HL-60/S4 treated with retinoic acid at 250 ng/mL for 4 days and 3 days (cell line): ENCODE data around the gene GNL2.
"Not testable (repeated sequence)": the region's sequence is repeated elsewhere in the genome, so short reads cannot be mapped to it uniquely, and the experiment has no call there.

Source experiments
- in situ Hi-C: fragments of 300-500 bp; cut with MboI; formaldehyde crosslinking; loops from 2 replicates; pipeline ENCODE4 v1.7.0; 2022; ENCODE audit warnings: low sequenced_read_pairs

Gene GNL2

GRCh38 chr1:37560401-37561132 lies 35.2 kb downstream of the GNL2 start:
- in situ Hi-C loops: no loop called here

GRCh38 chr1:37559957-37560379 lies 35.8 kb downstream of the GNL2 start:
- in situ Hi-C loops: not testable (repeated sequence)

- in situ Hi-C loops: no loop called here
These were observed 36.7 kb downstream of the GNL2 start for GRCh38 chr1:37559080-37559479.

- in situ Hi-C loops: no loop called here
These were observed 37.3 kb downstream of the GNL2 start for GRCh38 chr1:37558411-37558810.

GRCh38 chr1:37557402-37557801 lies 38.3 kb downstream of the GNL2 start:
- in situ Hi-C loops: no loop called here

GRCh38 chr1:37556712-37557196 lies 39.0 kb downstream of the GNL2 start, which contains the start of gene DNALI1:
TSS of gene DNALI1 (plus strand) at chr1:37556940. CDS start at chr1:37556995, 55 bp downstream.
- in situ Hi-C loops: no loop called here

- in situ Hi-C loops: no loop called here
These were observed 41.6 kb downstream of the GNL2 start, which contains the start of gene SNIP1 for GRCh38 chr1:37553927-37554808. TSS of gene SNIP1 (minus strand) at chr1:37554293. CDS start at chr1:37554229, 64 bp downstream.

- in situ Hi-C loops: no loop called here
These were observed 42.2 kb downstream of the GNL2 start for GRCh38 chr1:37553598-37553926.

GRCh38 chr1:37549341-37549740 lies 46.4 kb downstream of the GNL2 start:
- in situ Hi-C loops: no loop called here

GRCh38 chr1:37545019-37545418 lies 50.7 kb downstream of the GNL2 start:
- in situ Hi-C loops: no loop called here

GRCh38 chr1:37544530-37544929 lies 51.2 kb downstream of the GNL2 start:
- in situ Hi-C loops: no loop called here

- in situ Hi-C loops: no loop called here
These were observed 55.5 kb downstream of the GNL2 start for GRCh38 chr1:37540036-37540785.

GRCh38 chr1:37539154-37539553 lies 56.6 kb downstream of the GNL2 start:
- in situ Hi-C loops: not testable (repeated sequence)

- in situ Hi-C loops: no loop called here
These were observed 58.4 kb downstream of the GNL2 start for GRCh38 chr1:37537378-37537777.

GRCh38 chr1:37533317-37534093 lies 62.2 kb downstream of the GNL2 start:
- in situ Hi-C loops: no loop called here

- in situ Hi-C loops: not testable (repeated sequence)
These were observed 63.1 kb downstream of the GNL2 start for GRCh38 chr1:37532418-37533156.

- in situ Hi-C loops: not testable (repeated sequence)
These were observed 65.8 kb downstream of the GNL2 start for GRCh38 chr1:37529888-37530287.

- in situ Hi-C loops: no loop called here
These were observed 76.1 kb downstream of the GNL2 start for GRCh38 chr1:37519613-37520012.

- in situ Hi-C loops: not testable (repeated sequence)
These were observed 76.8 kb downstream of the GNL2 start for GRCh38 chr1:37518929-37519328.

- in situ Hi-C loops: not testable (repeated sequence)
These were observed 77.5 kb downstream of the GNL2 start for GRCh38 chr1:37518241-37518640.
